K562 (cell line): Measurements from ENCODE around the gene SIMC1. TPM values are rescaled to one million over a fixed set of nuclear protein-coding genes. Genes with fewer than 3 reads are reported as not detected.

Experiments
- HMGN3 ChIP-seq: IDR thresholded peaks from 2 replicates; pipeline ENCODE4 v1.6.1; 2011; ENCODE audit warnings: borderline replicate concordance, low read depth, mild to moderate bottlenecking, mixed read lengths, low read length; ENCODE audit not compliant: insufficient read length; ENCODE audit errors: extremely low read depth
- HNRNPK ChIP-seq: fragments of 200-400 bp; formaldehyde crosslinking; IDR thresholded peaks from one replicate; pipeline ENCODE4 v1.6.1; 2018; ENCODE audit warnings: mild to moderate bottlenecking, low read depth, low read length; ENCODE audit not compliant: poor library complexity, severe bottlenecking
- MED1 ChIP-seq: sonication (generic); formaldehyde crosslinking; IDR thresholded peaks from 2 replicates; pipeline ENCODE4 v1.8.1; 2023; ENCODE audit warnings: missing genetic modification reagents, borderline replicate concordance
- NR2F6 ChIP-seq: fragments of 450-650 bp; formaldehyde crosslinking; IDR thresholded peaks from 2 replicates; pipeline ENCODE4 v1.4.0; 2020; ENCODE audit warnings: mild to moderate bottlenecking
- ZFP30 ChIP-seq: fragments of 250-450 bp; sonication (Bioruptor Pico); IDR thresholded peaks from 2 replicates; pipeline ENCODE4 v1.8.0; 2022; ENCODE audit warnings: moderate library complexity, mild to moderate bottlenecking, inconsistent platforms, borderline replicate concordance
- ZNF696 ChIP-seq: fragments of 250-450 bp; sonication (Bioruptor Pico); conservative IDR thresholded peaks from 2 replicates; pipeline ENCODE4 v1.4.0; 2020; ENCODE audit warnings: mild to moderate bottlenecking, moderate library complexity
- polyA plus RNA-seq, 8 experiments: library from polyadenylated mRNA; depleted of rRNA in 4 of 8; stranded (reverse) in 5 of 8; unstranded in 3 of 8; fragments of >200 nt; fragmentation: Nextera tagmentation in 2 of 8; fragmentation: Illumina TruSeq in 1 of 8; extraction: Ambion mirVana in 2 of 8; extraction: Trizol in 1 of 8; gene quantifications; 2 replicates each; pipeline versions ENCODE4 v1.2.1 to v1.2.3, GENCODE V29; 2011 to 2014; ENCODE audit warnings: inconsistent platforms in 1 of 8, missing spikeins in 1 of 8
- total RNA-seq, 7 experiments: library from RNA; depleted of rRNA in 6 of 7; stranded (reverse); fragments of >200 nt in 6 of 7; fragmentation: Illumina TruSeq in 2 of 7; extraction: Trizol in 2 of 7; gene quantifications; 2 replicates each; pipeline versions ENCODE4 v1.2.1 to v1.2.3, GENCODE V29; 2011 to 2021; ENCODE audit warnings: low replicate concordance in 1 of 7
- TF ChIP-seq, protein P1 (sequence below), 2 experiments: fragments of 450-650 bp in 1 of 2; IDR thresholded peaks; 2 replicates each; pipeline ENCODE4 v1.6.1; 2011 to 2017; ENCODE audit warnings: low read depth in 2 of 2, antibody characterized with exemption in 1 of 2, borderline replicate concordance in 1 of 2, low read length in 1 of 2, mild to moderate bottlenecking in 1 of 2, mixed read lengths in 1 of 2; ENCODE audit not compliant: control insufficient read depth in 1 of 2
- TF ChIP-seq, protein P2 (sequence below): fragments of 450-650 bp; conservative IDR thresholded peaks from 2 replicates; pipeline ENCODE4 v1.6.1; 2016; ENCODE audit warnings: missing genetic modification characterization, low read depth, mild to moderate bottlenecking, missing compliant biosample characterization, moderate library complexity
- TF ChIP-seq, protein P3 (sequence below), 2 experiments: IDR thresholded peaks; 2 replicates each; pipeline ENCODE4 v1.6.1; 2012; ENCODE audit warnings: improper control_type of control experiment in 2 of 2, low read depth in 2 of 2, low read length in 2 of 2, borderline replicate concordance in 1 of 2
- TF ChIP-seq, protein P4 (sequence below): sonication (generic); formaldehyde crosslinking; IDR thresholded peaks from 2 replicates; pipeline ENCODE4 v1.8.1; 2023; ENCODE audit warnings: missing genetic modification reagents, mild to moderate bottlenecking, borderline replicate concordance
- TF ChIP-seq, protein P5 (sequence below), 2 experiments: fragments of 450-650 bp; conservative IDR thresholded peaks; 2 replicates each; pipeline ENCODE4 v1.6.1; 2017; ENCODE audit warnings: mild to moderate bottlenecking in 2 of 2, moderate library complexity in 2 of 2

SIMC1 gene
- total and polyA plus RNA-seq, 9 of the 15 experiments (the other 6 are each of a cell fraction or from before 2014, with no cell fraction given) = 7.2 to 36.3 (median 14.7) TPM

DNA sequence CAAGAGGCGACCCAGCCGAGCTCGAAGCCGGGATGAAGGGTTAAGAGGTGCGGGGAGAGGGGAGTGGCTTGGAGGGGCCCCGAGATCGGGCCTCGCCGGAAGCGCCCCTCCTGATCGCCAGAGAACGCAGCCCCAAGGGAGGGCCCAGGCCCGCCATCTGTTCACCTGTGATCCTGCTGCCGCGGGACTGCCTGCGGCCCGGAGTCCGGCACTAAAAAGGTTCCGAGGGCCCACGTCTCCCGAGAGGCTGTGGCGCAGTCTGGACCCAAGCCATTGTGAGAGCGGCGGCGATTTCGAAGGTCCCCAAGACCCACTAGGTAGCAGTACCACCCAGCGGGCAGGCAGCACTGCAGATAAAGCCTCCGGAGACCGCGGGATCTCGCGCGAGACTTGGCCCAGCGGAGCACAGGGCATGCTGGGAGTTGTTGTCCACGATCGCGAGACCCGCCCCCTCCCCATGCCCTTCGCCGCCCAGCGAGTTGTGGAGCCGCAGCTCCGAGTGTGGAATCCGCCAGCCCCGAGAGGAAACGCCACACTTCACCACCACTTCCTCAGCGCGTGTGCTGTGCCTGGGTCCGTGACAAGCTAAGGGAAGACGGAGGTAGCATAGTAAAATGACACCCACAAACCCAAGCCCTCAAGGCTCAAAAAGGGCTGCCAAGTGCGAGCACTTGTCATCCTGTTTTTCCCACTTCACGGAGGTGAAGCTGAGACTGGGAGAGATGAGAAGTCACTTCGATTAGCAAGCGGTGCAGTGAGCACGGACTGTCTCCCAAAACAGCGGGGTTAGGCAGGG lies 123.4 kb downstream of the SIMC1 start, which contains the start of gene KIAA1191 (continued):
- TF ChIP-seq, protein P1, sequence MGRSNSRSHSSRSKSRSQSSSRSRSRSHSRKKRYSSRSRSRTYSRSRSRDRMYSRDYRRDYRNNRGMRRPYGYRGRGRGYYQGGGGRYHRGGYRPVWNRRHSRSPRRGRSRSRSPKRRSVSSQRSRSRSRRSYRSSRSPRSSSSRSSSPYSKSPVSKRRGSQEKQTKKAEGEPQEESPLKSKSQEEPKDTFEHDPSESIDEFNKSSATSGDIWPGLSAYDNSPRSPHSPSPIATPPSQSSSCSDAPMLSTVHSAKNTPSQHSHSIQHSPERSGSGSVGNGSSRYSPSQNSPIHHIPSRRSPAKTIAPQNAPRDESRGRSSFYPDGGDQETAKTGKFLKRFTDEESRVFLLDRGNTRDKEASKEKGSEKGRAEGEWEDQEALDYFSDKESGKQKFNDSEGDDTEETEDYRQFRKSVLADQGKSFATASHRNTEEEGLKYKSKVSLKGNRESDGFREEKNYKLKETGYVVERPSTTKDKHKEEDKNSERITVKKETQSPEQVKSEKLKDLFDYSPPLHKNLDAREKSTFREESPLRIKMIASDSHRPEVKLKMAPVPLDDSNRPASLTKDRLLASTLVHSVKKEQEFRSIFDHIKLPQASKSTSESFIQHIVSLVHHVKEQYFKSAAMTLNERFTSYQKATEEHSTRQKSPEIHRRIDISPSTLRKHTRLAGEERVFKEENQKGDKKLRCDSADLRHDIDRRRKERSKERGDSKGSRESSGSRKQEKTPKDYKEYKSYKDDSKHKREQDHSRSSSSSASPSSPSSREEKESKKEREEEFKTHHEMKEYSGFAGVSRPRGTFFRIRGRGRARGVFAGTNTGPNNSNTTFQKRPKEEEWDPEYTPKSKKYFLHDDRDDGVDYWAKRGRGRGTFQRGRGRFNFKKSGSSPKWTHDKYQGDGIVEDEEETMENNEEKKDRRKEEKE (IDR thresholded peaks at IDR 0.05; ENCODE audit: borderline replicate concordance in 1 of 2, control insufficient read depth in 1 of 2, low read depth in 2 of 2, low read length in 1 of 2) = no peak
- TF ChIP-seq, protein P2, sequence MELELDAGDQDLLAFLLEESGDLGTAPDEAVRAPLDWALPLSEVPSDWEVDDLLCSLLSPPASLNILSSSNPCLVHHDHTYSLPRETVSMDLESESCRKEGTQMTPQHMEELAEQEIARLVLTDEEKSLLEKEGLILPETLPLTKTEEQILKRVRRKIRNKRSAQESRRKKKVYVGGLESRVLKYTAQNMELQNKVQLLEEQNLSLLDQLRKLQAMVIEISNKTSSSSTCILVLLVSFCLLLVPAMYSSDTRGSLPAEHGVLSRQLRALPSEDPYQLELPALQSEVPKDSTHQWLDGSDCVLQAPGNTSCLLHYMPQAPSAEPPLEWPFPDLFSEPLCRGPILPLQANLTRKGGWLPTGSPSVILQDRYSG (tag) = no peak
- TF ChIP-seq, protein P3, sequence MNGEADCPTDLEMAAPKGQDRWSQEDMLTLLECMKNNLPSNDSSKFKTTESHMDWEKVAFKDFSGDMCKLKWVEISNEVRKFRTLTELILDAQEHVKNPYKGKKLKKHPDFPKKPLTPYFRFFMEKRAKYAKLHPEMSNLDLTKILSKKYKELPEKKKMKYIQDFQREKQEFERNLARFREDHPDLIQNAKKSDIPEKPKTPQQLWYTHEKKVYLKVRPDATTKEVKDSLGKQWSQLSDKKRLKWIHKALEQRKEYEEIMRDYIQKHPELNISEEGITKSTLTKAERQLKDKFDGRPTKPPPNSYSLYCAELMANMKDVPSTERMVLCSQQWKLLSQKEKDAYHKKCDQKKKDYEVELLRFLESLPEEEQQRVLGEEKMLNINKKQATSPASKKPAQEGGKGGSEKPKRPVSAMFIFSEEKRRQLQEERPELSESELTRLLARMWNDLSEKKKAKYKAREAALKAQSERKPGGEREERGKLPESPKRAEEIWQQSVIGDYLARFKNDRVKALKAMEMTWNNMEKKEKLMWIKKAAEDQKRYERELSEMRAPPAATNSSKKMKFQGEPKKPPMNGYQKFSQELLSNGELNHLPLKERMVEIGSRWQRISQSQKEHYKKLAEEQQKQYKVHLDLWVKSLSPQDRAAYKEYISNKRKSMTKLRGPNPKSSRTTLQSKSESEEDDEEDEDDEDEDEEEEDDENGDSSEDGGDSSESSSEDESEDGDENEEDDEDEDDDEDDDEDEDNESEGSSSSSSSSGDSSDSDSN (IDR thresholded peaks at IDR 0.05; ENCODE audit: borderline replicate concordance in 1 of 2, low read depth in 2 of 2, low read length in 2 of 2) = no peak
- TF ChIP-seq HNRNPK (no peak), MED1 (CRISPR knock-in tag) (no peak), NR2F6 (CRISPR knock-in tag) (no peak), ZNF696 (no peak), ZFP30 (no peak), HMGN3 (peak; percentile 44)
- TF ChIP-seq, protein P4, sequence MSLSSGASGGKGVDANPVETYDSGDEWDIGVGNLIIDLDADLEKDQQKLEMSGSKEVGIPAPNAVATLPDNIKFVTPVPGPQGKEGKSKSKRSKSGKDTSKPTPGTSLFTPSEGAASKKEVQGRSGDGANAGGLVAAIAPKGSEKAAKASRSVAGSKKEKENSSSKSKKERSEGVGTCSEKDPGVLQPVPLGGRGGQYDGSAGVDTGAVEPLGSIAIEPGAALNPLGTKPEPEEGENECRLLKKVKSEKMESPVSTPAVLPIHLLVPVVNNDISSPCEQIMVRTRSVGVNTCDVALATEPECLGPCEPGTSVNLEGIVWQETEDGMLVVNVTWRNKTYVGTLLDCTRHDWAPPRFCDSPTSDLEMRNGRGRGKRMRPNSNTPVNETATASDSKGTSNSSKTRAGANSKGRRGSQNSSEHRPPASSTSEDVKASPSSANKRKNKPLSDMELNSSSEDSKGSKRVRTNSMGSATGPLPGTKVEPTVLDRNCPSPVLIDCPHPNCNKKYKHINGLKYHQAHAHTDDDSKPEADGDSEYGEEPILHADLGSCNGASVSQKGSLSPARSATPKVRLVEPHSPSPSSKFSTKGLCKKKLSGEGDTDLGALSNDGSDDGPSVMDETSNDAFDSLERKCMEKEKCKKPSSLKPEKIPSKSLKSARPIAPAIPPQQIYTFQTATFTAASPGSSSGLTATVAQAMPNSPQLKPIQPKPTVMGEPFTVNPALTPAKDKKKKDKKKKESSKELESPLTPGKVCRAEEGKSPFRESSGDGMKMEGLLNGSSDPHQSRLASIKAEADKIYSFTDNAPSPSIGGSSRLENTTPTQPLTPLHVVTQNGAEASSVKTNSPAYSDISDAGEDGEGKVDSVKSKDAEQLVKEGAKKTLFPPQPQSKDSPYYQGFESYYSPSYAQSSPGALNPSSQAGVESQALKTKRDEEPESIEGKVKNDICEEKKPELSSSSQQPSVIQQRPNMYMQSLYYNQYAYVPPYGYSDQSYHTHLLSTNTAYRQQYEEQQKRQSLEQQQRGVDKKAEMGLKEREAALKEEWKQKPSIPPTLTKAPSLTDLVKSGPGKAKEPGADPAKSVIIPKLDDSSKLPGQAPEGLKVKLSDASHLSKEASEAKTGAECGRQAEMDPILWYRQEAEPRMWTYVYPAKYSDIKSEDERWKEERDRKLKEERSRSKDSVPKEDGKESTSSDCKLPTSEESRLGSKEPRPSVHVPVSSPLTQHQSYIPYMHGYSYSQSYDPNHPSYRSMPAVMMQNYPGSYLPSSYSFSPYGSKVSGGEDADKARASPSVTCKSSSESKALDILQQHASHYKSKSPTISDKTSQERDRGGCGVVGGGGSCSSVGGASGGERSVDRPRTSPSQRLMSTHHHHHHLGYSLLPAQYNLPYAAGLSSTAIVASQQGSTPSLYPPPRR = peak; percentile 79; the same call in 1 of the 2 replicates
- TF ChIP-seq, protein P5, sequence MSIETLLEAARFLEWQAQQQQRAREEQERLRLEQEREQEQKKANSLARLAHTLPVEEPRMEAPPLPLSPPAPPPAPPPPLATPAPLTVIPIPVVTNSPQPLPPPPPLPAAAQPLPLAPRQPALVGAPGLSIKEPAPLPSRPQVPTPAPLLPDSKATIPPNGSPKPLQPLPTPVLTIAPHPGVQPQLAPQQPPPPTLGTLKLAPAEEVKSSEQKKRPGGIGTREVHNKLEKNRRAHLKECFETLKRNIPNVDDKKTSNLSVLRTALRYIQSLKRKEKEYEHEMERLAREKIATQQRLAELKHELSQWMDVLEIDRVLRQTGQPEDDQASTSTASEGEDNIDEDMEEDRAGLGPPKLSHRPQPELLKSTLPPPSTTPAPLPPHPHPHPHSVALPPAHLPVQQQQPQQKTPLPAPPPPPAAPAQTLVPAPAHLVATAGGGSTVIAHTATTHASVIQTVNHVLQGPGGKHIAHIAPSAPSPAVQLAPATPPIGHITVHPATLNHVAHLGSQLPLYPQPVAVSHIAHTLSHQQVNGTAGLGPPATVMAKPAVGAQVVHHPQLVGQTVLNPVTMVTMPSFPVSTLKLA (conservative IDR thresholded peaks at IDR 0.05) = peak; percentile 47 to 72; a peak in 2 of 4 replicates
